GM18858 (cell line): Measurements from ENCODE around the gene BOK.
A peak's percentile ranks its signal among the peaks of the same experiment; 100 is the strongest.

ENCODE experiments used
- ATAC-seq: cut with Tn5 transposase; IDR thresholded peaks from one replicate; pipeline ENCODE4 v1.9.1; 2021; ENCODE audit not compliant: unreplicated experiment

Gene BOK

DNA sequence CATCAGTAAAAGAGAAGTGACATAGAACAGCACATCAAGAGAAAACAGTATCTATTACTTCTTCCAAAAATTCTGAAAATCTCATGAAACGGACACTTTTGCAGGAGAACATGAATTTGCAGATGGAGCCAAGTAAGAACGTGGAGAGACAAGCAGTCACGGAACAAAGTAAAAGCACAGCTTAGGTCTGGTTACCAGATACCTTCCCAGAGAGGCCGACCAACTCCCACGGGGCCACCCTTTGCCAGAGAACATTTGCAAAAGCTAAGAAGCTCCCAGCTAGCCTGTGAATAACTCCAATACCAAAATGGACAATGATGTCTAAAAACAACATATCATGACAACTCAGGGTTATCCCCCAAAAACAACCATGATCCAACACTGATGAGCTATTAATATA is 39.5 kb downstream of the BOK start:
- no peak for ATAC-seq

DNA sequence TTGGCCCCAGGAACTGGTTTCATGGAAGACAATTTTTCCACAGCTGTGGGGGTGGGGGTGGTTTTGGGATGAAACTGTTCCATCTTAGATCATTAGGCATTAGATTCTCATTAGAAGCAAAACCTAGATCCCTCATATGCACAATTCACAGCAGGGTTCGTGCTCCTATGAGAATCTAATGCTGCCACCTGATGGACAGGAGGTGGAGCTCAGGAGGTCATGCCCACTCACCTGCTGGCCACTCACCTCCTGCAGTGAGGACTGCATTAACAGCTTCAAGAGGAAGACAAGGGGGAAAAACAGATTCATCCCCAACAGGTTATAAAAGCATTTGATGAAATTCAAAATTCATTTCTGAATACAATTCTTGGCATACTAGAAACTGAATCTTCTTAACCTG is 39.9 kb downstream of the BOK start:
- no peak for ATAC-seq

DNA sequence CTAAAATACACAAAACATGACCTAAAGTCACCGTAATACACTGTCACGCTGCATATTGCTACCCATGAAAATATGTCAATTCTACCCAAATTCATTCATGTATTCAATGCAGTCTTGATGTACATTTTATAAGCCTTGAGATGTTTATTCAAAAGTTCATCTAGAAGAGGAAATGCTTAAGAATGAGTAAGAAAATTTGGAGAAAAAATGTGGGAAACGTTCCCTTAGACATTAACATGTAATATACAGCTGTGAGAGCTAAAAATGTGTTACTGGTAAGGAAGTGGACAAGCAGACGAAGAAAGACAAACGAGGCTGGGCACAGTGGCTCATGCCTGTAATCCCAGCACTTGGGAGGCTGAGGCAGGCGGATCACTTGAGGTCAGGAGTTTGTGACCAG is 41.1 kb downstream of the BOK start:
- no peak for ATAC-seq

DNA sequence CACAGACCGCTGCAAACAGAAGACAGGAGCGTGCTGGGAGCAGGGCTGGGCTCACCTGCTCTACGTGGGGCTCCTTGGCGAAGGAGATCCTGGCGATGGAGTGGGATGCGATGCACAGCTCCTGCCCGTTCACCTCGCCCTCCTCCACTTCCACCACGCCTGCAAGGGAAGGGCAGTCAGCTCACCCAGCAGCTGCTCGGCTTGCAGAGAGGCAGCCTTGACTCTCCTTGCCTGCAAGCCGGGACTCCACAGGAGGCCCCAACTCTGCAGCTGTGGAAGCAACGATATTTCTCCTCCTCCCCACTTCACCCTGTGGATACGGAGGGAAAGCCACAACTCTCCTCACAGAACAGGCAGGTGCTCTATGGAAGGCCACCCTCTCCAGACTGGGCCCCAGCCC is 43.3 kb downstream of the BOK start:
- ATAC-seq, result no peak

DNA sequence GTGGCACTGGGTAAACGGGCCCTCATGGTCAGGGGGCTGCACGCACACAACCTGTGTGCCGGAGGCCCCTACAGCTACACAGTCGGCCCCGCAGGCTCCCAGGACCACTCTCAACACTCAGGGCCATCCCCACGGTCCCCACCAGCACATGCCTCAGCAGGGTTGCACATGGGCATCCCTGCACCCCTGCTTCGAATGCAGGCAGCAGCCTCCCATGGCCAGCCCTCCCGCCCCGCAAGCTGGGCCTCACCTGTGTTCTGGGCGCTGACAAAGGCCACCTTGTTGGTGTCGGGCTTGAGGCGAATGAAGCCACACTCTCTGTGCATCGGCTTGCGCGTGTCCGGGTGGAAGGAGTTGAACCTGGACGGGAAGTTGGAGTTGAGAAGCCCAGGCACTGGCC is 44.2 kb downstream of the BOK start:
- ATAC-seq, result no peak

DNA sequence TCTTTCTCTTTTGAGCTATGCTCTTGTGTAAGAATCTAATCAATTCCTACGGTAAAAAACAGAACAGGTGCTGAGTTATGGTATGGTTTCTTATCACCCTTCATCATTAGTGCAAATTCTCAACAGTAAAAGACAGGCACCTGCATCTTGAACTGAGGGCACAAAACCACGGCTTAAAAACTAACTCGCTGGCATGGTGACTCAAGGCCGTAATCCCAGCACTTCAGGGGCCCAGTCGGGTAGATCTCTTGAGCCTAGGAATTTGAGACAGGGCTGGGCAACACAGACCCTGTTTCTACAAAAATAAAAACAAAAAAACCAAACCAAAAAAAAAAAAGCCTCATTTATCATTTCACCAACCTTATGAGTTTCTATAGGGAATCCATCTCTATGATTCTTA is 45.1 kb downstream of the BOK start:
- no peak for ATAC-seq

DNA sequence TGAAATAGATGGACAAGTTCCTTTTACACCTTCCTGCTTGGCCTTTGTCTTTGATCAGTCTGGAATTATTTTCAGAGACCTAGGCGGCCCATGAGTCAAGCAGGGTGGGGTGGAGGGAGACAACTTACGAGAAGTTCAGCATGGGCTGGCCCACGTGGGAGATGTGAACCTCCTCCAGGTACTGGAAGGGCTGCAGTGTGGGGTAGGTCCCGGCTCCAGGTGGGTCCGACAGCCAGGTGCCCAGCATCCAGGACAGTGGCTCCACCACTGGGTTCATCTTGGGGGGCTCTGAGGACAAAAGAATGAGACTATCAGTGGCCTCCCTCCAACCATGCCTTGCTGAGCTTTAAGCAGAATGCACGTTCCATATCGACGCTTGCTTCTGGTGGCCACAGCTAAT is 47.6 kb downstream of the BOK start:
- ATAC-seq, result no peak

DNA sequence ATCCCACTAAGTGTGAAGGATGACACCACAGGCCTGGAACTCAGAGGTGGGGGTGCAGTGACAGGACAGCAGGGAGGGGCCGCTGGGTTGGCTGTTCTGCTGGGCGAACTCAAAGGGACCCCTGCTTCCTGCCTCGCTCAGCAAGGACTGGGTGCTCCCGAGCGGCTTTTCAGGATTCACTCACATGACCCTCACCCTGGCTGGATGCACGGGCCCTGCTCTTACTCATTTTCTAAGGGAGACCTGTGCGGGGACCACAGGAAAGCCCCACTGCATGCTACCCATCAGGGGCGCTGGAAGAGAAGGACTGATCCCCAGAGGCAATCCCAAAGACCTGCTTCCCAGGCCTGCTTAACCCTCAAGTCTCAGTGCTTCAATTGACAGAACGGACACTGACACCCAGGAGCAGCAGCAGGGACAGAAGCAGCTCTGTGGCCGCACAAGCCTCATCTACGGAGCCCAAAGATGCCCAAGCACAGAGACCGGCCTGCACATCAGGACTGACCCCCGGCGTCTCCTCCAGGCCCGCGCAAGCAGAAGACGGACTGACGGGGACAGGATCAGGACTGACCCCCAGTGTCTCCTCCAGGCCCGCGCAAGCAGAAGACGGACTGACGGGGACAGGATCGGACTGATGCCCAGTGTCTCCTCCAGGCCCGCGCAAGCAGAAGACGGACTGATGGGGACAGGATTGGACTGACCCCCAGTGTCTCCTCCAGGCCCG is 48.8 kb downstream of the BOK start:
- no peak for ATAC-seq

DNA sequence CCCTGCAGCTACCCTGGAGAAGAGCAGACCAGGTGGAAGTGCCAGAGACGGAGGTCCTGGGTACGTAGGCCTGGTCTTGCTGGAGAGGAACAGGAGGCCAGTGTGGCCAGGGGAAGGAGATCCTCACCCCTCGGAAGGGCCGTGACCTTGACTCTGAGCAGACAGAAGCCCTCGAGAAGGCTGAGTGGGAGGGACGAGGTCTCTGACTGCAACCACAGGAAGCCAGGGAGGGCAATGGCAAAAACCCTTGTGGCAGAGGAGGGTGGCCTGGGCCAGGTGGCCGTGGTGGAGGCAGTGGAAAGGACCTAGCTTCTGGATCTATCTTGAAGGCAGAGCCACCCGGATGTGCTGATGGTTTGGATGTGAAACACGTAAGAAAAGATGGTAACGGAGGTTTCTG is 50.3 kb downstream of the BOK start:
- no peak for ATAC-seq

DNA sequence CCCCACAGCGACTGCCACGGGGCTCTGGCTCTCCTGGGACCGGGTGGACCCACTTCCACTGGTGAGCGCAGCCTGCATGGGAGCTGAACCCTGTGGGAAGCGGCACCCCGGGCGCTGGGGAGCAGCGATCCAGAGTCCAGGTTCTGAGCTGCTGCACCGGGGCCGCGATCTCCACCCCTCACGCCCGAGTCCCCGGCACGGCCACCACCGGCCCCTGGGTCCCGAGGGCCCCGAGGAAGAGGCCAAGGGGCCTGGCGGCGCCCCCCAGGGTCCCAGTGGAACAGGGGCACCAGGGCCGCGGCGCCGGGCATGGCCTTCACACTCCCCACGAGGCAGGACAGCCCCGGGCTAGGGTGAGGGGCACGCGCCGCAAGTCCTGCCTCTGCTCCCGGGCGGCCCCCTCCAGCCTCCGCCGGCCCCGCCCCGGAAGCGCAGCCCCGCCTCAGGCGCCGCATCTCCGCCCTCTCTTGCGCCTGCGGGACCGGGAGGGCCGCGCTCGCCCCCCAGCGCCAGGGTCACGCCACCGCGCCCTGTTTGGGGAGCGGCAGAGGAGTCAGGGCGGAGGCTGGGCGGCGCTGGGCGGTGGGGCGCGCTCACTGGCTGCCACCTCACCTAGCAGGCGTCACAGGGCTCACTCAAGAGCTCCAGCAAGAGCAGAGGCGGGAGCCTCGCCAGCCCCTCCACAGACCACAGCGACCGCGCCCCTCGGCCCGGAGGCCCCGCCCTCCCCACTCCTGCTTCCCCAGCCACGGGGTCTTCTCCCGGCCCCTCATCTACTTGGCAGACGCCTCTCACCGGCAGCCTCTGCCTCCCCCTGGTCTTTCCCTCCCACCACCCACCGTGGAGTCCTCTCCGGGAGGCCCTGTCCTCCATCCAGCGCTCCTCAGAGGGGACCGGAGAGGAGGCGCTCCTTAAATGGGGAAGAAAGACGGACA is 51.6 kb downstream of the BOK start:
- peak; percentile 86 for ATAC-seq

DNA sequence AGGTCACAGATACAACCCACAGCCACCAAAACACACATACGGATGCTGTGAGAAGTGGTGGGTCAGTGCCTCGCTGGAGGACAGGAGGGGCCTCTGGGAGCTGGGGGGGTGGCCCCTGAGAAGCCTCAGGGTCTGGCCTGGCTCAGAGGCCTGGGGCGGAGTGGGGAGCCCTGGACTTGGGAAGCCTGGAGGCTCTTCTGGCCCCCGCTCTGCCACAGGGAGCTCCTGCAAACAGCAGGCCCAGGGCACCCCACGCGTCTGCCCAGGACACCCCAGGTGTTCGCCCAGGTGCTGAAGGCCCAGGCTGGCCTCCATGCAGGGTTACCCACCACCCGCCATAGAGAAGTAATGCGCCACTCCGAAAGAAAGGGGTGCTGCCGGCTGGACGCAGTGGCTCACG is 52.5 kb downstream of the BOK start:
- ATAC-seq, result no peak

DNA sequence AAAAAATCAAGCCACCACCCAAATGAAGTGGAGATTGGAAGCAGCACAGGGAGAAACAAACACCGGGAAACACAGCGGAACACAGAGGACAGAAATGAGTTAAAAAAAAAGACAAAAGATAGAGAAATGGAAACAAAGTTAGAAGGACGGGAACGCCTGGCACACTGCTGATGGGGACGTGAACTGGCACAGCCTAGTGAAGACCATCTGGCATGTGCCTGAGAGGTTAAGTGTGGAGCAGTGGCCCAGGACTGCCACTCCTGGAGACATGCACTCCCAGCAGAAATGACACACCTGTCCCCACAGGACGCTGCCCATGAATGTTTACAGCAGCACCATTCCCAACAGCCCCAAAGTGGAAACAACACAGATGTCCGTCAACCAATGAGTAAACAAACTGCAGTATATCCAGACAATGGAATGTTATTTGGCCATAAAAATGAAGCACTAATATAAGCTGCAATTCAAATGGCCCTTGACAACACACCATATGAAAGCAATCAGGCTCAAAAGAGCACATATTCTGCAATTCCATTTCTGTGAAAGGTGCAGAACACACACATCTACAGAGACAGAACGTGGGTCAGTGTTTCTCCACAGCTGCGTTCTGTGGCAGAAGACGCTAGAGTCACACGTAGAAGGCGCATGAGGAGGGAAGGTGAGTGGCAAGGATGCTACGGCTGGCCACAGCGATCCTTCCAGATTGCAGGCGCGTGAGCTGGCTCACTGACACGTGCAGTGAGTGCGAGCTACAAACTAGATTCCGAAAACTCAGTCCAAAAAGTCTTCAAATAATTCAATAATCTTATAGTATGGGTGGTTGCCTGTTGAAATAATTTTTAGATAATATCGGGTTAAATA is 53.8 kb downstream of the BOK start:
- no peak for ATAC-seq

DNA sequence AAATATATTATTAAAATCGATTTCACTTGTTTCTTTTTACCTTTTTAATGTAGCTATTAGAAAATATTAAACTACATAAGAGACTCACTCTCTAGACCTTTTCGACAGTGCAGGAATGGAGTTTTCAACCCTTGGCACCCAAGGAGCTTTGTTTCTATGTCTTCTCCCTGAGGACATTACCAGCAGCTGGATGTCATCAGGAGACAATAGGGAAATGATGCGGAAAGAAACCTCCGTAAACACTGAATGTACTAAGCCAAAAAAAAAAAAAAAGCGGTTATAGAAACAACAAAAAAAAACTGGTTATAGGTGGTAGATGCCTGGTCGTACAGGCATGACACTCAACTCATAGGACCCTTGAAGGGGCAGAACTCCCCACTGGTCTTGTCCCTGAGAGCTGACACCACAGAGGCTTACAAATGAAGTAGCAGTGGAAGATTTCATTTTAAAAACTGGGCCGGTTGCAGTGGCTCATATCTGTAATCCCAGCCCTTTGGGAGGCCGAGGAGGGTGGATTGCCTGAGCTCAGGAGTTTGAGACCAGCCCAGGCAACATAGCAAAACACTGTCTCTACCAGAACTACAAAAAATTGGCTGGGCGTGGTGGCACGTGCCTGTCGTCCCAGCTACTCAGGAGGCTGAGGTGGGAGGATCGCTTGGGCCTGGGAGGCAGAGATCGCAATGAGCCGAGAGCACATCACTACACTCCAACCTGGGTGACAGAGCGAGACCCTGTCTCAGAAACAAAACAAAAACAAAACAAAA is 54.7 kb downstream of the BOK start:
- no peak for ATAC-seq

DNA sequence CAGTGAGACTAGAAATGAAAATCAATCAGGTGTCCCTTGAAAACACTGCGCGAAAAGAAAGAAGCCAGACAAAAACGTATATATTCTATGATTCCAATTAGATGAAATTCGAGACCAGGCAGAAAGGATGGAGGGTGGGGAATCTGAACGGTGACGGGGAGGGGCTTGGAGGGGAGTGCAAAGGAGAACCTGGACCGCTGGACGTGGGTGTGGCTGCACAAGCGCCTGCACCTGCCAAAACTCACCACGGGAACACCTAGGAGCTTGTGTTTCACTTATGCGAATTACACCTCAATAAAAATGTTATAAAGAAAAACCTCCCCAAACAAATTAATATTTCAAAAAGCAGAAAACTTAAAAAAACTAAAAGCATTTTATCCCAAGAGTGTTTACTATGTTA is 56.5 kb downstream of the BOK start:
- ATAC-seq, result no peak

DNA sequence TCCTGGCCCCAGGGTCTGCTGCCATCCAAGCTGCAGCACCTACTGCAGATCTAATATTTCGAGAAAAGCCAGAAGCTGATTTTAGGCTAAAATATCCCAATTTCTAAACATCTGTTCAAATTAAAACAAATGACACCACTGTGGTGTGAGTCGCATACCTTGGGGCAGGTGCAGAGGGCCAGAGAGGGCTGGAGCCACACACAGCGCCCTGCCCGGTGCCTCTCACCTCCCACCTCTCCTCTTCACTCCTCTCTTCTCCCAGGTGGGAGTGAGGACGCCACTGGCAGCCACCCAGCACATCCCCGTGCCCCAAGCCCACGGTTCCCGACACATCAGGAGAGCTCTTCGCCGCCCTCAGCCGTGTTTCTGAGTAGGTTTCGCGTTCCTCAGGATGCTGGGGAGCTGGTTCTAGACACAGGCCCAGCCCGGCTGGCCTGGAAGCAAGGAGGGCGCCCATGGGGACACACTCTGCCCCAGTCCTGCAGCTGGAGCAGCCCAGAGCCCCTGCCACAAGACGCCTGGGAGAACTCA is 57.0 kb downstream of the BOK start:
- ATAC-seq, result no peak

DNA sequence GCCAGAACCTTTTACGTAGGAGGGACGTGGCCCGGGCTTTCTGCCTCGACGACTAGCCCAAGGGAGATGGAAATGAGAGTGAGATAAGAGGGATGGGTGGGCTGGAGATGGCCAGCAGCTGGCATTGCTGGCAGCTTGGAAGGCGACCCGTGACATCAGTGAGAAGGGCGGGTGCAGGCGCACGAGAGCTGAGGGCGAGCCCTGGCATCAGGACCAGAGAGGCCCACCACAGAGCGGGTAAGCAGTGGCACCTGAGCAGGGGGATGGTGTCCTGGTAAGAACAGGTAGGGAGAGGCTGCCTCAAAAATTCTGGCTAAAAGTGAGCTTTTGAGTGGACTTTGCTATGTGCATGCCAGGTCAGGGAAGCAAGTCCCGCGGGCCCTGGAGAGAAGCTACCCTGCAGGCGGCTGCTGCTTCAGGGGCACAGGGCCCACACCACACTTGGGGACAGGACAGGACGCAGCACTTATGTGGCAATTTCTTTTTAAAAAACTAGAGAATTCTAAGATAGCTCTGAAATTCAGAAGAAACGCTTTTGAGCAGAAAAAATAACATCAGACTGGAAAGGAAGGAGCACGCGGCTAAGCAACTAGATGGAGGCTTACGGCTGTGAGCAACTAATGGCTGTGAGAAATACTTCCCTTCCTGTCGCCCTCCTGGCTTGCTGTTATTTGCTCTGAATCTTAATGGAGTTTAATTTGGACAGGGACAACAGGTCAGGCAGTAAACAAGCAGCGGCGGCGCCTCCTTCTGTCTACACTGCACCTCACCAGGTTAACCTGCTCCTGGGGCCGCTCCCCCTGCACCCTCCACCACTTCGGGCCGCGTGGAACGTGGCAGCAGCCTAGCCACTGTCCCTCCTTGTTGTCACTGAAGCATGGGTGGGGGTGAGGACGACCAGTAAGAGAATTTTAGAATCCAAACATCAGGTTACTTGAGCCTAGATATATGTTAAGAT is 57.9 kb downstream of the BOK start:
- ATAC-seq, result no peak

DNA sequence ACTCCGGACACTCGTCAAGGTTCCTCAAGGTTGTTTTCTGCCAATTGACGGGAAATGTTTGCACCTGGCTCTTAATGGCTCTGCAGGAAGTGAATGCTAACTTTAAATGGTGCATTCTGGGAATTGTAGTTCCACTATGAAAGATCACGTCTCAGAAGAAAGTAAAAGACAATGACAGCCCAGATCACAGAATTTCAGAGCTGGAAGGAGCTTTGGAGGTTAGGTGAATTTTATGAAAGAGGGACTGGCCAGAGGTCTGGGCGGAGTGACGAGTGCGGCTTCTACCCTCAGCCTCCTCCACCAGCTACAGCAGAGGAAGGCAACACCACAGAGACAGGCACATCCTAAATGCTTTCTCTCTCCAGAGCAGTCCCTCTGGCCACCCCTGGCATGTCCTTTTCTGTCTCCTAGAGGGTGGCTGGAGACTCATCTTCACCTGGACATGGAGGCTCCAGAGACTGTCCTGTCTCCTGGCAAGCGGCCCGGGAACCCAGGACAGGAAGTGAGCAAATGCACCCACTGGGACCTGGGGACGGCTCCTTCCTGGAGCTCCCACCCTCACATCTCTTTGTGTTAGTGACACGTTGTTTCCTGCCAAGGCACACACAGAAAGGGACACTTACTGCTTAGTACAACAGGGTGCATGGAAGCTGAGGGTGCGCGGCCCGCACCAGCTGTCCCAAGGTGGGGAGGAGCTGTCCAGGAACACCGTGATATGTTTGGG is 59.0 kb downstream of the BOK start:
- ATAC-seq, result no peak

DNA sequence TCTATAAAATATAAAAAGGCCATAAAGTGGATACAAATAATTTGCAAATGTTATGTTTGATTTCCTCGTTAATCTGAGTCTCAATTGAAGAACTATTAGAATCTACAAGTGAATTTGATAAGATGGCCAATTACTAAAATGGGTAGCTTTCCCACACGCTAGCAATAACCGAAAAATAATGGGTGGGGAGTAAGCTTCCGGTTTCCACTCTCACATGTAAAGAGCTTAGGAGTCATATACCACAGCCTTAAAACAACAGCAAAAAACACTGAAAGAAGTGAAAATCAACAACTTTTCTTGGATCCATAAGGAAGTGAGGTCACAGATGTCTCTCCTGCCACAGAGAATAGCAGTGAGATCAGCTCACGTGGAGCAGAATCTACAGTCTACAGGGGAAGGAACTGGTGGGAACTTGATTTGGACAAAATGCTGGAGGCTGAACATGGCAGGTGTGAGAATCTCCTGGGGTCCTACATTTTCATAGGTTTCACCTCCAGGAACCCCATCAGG is 59.8 kb downstream of the BOK start:
- no peak for ATAC-seq
